ENCODE data around the gene TASP1.

DNA sequence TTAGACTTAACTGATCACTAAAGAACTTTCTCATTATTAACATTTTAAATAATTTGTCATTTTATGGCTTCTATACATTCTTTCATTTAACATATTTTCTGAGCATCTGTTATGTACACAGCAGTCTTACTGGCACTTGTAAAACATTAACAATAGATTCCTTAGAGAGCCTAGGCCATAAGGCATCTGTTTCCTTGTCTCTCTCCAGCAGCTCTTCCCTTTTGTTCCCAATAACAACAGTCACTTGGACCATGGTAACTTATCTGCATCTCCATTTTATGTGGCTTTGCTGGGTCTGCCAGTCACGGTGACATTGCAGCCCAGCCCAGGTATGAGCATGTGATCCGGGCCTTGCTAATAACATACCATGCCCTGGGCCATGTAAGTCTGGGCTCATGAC is 11.7 kb upstream of the TASP1 start:
- no peak for TF ChIP-seq EZH2 (IDR thresholded peaks at IDR 0.05; ENCODE audit: borderline replicate concordance, low read depth, low read length, severe bottlenecking)
- TF ChIP-seq, protein P1, sequence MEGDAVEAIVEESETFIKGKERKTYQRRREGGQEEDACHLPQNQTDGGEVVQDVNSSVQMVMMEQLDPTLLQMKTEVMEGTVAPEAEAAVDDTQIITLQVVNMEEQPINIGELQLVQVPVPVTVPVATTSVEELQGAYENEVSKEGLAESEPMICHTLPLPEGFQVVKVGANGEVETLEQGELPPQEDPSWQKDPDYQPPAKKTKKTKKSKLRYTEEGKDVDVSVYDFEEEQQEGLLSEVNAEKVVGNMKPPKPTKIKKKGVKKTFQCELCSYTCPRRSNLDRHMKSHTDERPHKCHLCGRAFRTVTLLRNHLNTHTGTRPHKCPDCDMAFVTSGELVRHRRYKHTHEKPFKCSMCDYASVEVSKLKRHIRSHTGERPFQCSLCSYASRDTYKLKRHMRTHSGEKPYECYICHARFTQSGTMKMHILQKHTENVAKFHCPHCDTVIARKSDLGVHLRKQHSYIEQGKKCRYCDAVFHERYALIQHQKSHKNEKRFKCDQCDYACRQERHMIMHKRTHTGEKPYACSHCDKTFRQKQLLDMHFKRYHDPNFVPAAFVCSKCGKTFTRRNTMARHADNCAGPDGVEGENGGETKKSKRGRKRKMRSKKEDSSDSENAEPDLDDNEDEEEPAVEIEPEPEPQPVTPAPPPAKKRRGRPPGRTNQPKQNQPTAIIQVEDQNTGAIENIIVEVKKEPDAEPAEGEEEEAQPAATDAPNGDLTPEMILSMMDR (IDR thresholded peaks at IDR 0.05; ENCODE audit: borderline replicate concordance, extremely low read depth, low read length, poor library complexity, severe bottlenecking): no peak

Data from DND-41 (cell line).